Panc1 (cell line): ENCODE data around the gene SLC7A14.

Source experiments
- CTCF ChIP-seq: fragments of 450-650 bp; IDR thresholded peaks from 2 replicates; pipeline ENCODE4 v1.5.1; 2017; ENCODE audit warnings: mild to moderate bottlenecking
- REST ChIP-seq, 2 experiments: IDR thresholded peaks; 2 replicates each; pipeline ENCODE4 v1.6.1; 2011 to 2012; ENCODE audit warnings: low read depth in 2 of 2, control low read depth in 1 of 2, low read length in 1 of 2, mild to moderate bottlenecking in 1 of 2, moderate library complexity in 1 of 2; ENCODE audit not compliant: insufficient read depth in 1 of 2
- SIN3A ChIP-seq: IDR thresholded peaks from 2 replicates; pipeline ENCODE4 v1.6.1; 2012; ENCODE audit warnings: low read depth, mild to moderate bottlenecking, low read length, moderate library complexity, borderline replicate concordance; ENCODE audit not compliant: insufficient read depth
- TCF7L2 ChIP-seq: IDR thresholded peaks from 2 replicates; pipeline ENCODE4 v1.6.1; 2011; ENCODE audit warnings: mild to moderate bottlenecking, low read depth, low read length, inconsistent platforms

- no peak for TF ChIP-seq TCF7L2
- TF ChIP-seq CTCF = no peak
- TF ChIP-seq REST (IDR thresholded peaks at IDR 0.05; ENCODE audit: insufficient read depth in 1 of 2, low read depth in 2 of 2, low read length in 1 of 2) = no peak
- TF ChIP-seq SIN3A = no peak
Measured at GRCh38 chr3:170517242-170517945, 68.5 kb downstream of the SLC7A14 start.
